ENCODE measurements around the gene PDGFB. TPM values are rescaled to one million over a fixed set of nuclear protein-coding genes. Genes with fewer than 3 reads are reported as not detected.

The PDGFB gene
- total and polyA plus RNA-seq, 9 of the 15 experiments (the other 6 are each of a cell fraction or from before 2014, with no cell fraction given): 0.07 to 4.0 (median 0.48) TPM; not detected in 1

- TF ChIP-seq ZNF165 (CRISPR knock-in tag; IDR thresholded peaks at IDR 0.05; ENCODE audit: borderline replicate concordance): no peak
- TF ChIP-seq ZNF76 (CRISPR knock-in tag; IDR thresholded peaks at IDR 0.05; ENCODE audit: borderline replicate concordance): no peak
- no peak for TF ChIP-seq ZFP1 (CRISPR knock-in tag; IDR thresholded peaks at IDR 0.05)
- TF ChIP-seq EWSR1 (IDR thresholded peaks at IDR 0.05; ENCODE audit: borderline replicate concordance, low read depth, partially characterized antibody): no peak
- no peak for TF ChIP-seq ZNF133 (CRISPR knock-in tag; IDR thresholded peaks at IDR 0.05)
- no peak for TF ChIP-seq ZNF75A (CRISPR knock-in tag; IDR thresholded peaks at IDR 0.05)
- TF ChIP-seq ESRRB (CRISPR knock-in tag; IDR thresholded peaks at IDR 0.05; ENCODE audit: borderline replicate concordance): no peak
- TF ChIP-seq ZBTB1 (CRISPR knock-in tag; IDR thresholded peaks at IDR 0.05; ENCODE audit: borderline replicate concordance, low read depth): no peak
- TF ChIP-seq MAFK (IDR thresholded peaks at IDR 0.05; ENCODE audit: low read length): no peak
- no peak for TF ChIP-seq ZNF586 (CRISPR knock-in tag; conservative IDR thresholded peaks at IDR 0.05)
- no peak for TF ChIP-seq PHF21A (IDR thresholded peaks at IDR 0.05; ENCODE audit: borderline replicate concordance, low read depth)
These were observed 32.4 kb upstream of the PDGFB start (continued) for GRCh38 chr22:39277142-39277607.

- Histone ChIP-seq H4K20me1 (replicated peaks; ENCODE audit: control insufficient read depth, insufficient read depth, low read length) (no peaks in the 10 kb centered on the region), H2AFZ (ENCODE audit: low read depth, low read length) (no peak overlapping the region), H3K4me3 (no peak overlapping the region), H3K79me2 (ENCODE audit: control insufficient read depth, insufficient read depth, low read length) (no peaks in the 10 kb centered on the region), H3K4me2 (ENCODE audit: insufficient read depth, low read length) (no peak overlapping the region), H3K9ac (ENCODE audit: insufficient read depth in 1 of 2, low read depth in 2 of 2, low read length in 2 of 2) (no peak overlapping the region), H3K9me3 (replicated peaks; ENCODE audit: control insufficient read depth, insufficient read depth, low read depth, low read length) (no peaks in the 10 kb centered on the region), H3K4me1 (replicated peaks in 1 of 2; ENCODE audit: control insufficient read depth in 2 of 2, insufficient read depth in 2 of 2, low read length in 2 of 2) (peaks cover 14 to 40% of the 10 kb centered on the region in 2 experiments; a peak in 4 of 5 replicates), H3K9me1 (ENCODE audit: control insufficient read depth, insufficient read depth, low read length) (no peaks in the 10 kb centered on the region), H3K36me3 (ENCODE audit: control insufficient read depth, insufficient read depth, low read length) (no peaks in the 10 kb centered on the region), H3K27ac (ENCODE audit: extremely low read depth, low read depth, low read length) (no peak overlapping the region), H3K27me3 (ENCODE audit: control insufficient read depth in 2 of 2, insufficient read depth in 2 of 2, low read length in 2 of 2) (no peaks in the 10 kb centered on the region)
- FAIRE-seq (no peak), ATAC-seq (no peak), DNase-seq (ENCODE audit: extremely low read depth in 1 of 4, low spot score in 3 of 4) (no peak)
- TF ChIP-seq SPI1 (IDR thresholded peaks at IDR 0.05; ENCODE audit: borderline replicate concordance, low read depth, low read length) (peak; percentile 48; the same call in 1 of the 2 replicates), SMC3 (conservative IDR thresholded peaks at IDR 0.05; ENCODE audit: insufficient read depth, low read depth, low read length) (no peak)
- ChIA-PET CTCF (ENCODE audit: low intra/inter-chr PET ratio) (no interaction called here), POLR2A (interaction anchor here (0.6 kb wide), 1 partner anchor 229 kb away, joined by 5 read pairs; no protein-coding TSS in a partner anchor)
- intact Hi-C loops (cut with micrococcal nuclease): no loop called here
- no TSS peak for BruUV-seq (replicated peaks)
- in situ Hi-C loops (cut with MboI): no loop called here
- 82% methylated on average over 11 of the region's 12 CpGs for WGBS (ENCODE audit: insufficient coverage, low coverage, missing lambda C conversion rate)
These were observed 31.8 kb upstream of the PDGFB start for GRCh38 chr22:39276440-39277141.

Measured in K562 (cell line).